GM12801 (cell line): ENCODE results near the gene DOHH.

ENCODE experiments used
- CTCF ChIP-seq: IDR thresholded peaks from one replicate; pipeline ENCODE4 v1.5.1; 2011; ENCODE audit warnings: control low read depth; ENCODE audit not compliant: insufficient read length; ENCODE audit errors: extremely low read depth

Gene DOHH

GRCh38 chr19:3501780-3502179 lies 1.3 kb upstream of the DOHH start:
- no peak for TF ChIP-seq CTCF

GRCh38 chr19:3499738-3500428 lies 591 bp downstream of the DOHH start:
- TF ChIP-seq CTCF: no peak

- no peak for TF ChIP-seq CTCF
These were observed 2.5 kb downstream of the DOHH start for GRCh38 chr19:3497757-3498520.

GRCh38 chr19:3496392-3497273 lies 3.8 kb downstream of the DOHH start:
- TF ChIP-seq CTCF: no peak

GRCh38 chr19:3494559-3494958 lies 5.9 kb downstream of the DOHH start:
- no peak for TF ChIP-seq CTCF

GRCh38 chr19:3494051-3494450 lies 6.4 kb downstream of the DOHH start:
- no peak for TF ChIP-seq CTCF

- TF ChIP-seq CTCF: no peak
These were observed 6.8 kb downstream of the DOHH start for GRCh38 chr19:3493651-3494050.
